Uterus (tissue), 2 donors: ENCODE measurements around the gene YES1.

Source experiments
- CTCF ChIP-seq, 4 experiments: fragments of 200-600 bp in 2 of 4; fragments of 450-650 bp in 2 of 4; sonication (generic) in 2 of 4; IDR thresholded peaks; one replicate each; pipeline ENCODE4 v1.5.1; 2016 to 2019; ENCODE audit warnings: antibody characterized with exemption in 4 of 4, mild to moderate bottlenecking in 2 of 4, moderate library complexity in 1 of 4
- POLR2A ChIP-seq, 2 donors: fragments of 450-650 bp; IDR thresholded peaks; one replicate each; pipeline ENCODE4 v1.6.1; 2016; ENCODE audit warnings: antibody characterized with exemption in 2 of 2, mild to moderate bottlenecking in 1 of 2, moderate library complexity in 1 of 2

- no peak for TF ChIP-seq POLR2A (IDR thresholded peaks at IDR 0.05)
- no peak for TF ChIP-seq CTCF (IDR thresholded peaks at IDR 0.05)
Measured at GRCh38 chr18:681985-682384, 130.1 kb downstream of the YES1 start.
